Keratinocyte (primary cell): Measurements from ENCODE around the gene SDHAF4. TPM values are rescaled to one million over a fixed set of nuclear protein-coding genes. Genes with fewer than 3 reads are reported as not detected.

ENCODE experiments used
- DNase-seq: peaks from one replicate; pipeline ENCODE4 v3.0.0-alpha.2; 2011; ENCODE audit warnings: low read depth, missing footprints, low spot score
- FAIRE-seq: peaks from 2 replicates; lab custom pipeline; 2011; peaks lifted over from hg19 to GRCh38; lab: Jason Lieb, UNC
- H2AFZ ChIP-seq: 2 replicates; pipeline ENCODE4 v1.6.0; 2012; ENCODE audit warnings: low read length, control low read depth, inconsistent platforms; ENCODE audit not compliant: control insufficient read depth
- H3K27ac ChIP-seq: 2 replicates; pipeline ENCODE4 v1.5.1; 2011; ENCODE audit warnings: low read length; ENCODE audit not compliant: control insufficient read depth, insufficient read depth
- H3K27me3 ChIP-seq: 3 replicates; pipeline ENCODE4 v1.6.0; 2011; ENCODE audit warnings: low read length; ENCODE audit not compliant: control insufficient read depth, insufficient read depth; ENCODE audit errors: extremely low read depth
- H3K36me3 ChIP-seq, 2 experiments: 2 replicates in 1 of 2; 3 replicates in 1 of 2; pipeline ENCODE4 v1.5.1; 2011; ENCODE audit warnings: low read length in 2 of 2, mild to moderate bottlenecking in 1 of 2; ENCODE audit not compliant: control insufficient read depth in 2 of 2, insufficient read depth in 2 of 2; ENCODE audit errors: extremely low read depth in 1 of 2
- H3K4me1 ChIP-seq: 3 replicates; pipeline ENCODE4 v1.5.1; 2011; ENCODE audit warnings: low read length; ENCODE audit not compliant: control insufficient read depth, insufficient read depth; ENCODE audit errors: extremely low read depth
- H3K4me2 ChIP-seq: 3 replicates; pipeline ENCODE4 v1.6.0; 2011; ENCODE audit warnings: low read depth, low read length; ENCODE audit not compliant: control insufficient read depth, insufficient read depth; ENCODE audit errors: extremely low read depth
- H3K4me3 ChIP-seq, 3 experiments: fragments of 200-600 bp in 1 of 3; sonication (generic) in 1 of 3; 2 replicates in 2 of 3; 3 replicates in 1 of 3; pipeline ENCODE4 v1.5.1; 2011 to 2016; ENCODE audit warnings: low read length in 3 of 3, mild to moderate bottlenecking in 3 of 3, control low read depth in 2 of 3, inconsistent platforms in 1 of 3, low read depth in 1 of 3, mixed read lengths in 1 of 3, mixed run types in 1 of 3, moderate library complexity in 1 of 3; ENCODE audit not compliant: control insufficient read depth in 2 of 3, insufficient read depth in 2 of 3; ENCODE audit errors: extremely low read depth in 1 of 3
- H3K79me2 ChIP-seq: 2 replicates; pipeline ENCODE4 v1.6.0; 2012; ENCODE audit warnings: low read length; ENCODE audit not compliant: control insufficient read depth, insufficient read depth
- H3K9ac ChIP-seq: 3 replicates; pipeline ENCODE4 v1.6.0; 2011; ENCODE audit warnings: low read length; ENCODE audit not compliant: control insufficient read depth, insufficient read depth; ENCODE audit errors: extremely low read depth
- H3K9me1 ChIP-seq: 3 replicates; pipeline ENCODE4 v1.6.0; 2011; ENCODE audit warnings: low read length; ENCODE audit not compliant: control insufficient read depth, insufficient read depth; ENCODE audit errors: extremely low read depth
- H3K9me3 ChIP-seq: 2 replicates; pipeline ENCODE4 v1.5.1; 2012; ENCODE audit warnings: low read depth, low read length; ENCODE audit not compliant: control insufficient read depth
- H4K20me1 ChIP-seq: 3 replicates; pipeline ENCODE4 v1.6.0; 2011; ENCODE audit warnings: low read length; ENCODE audit not compliant: control insufficient read depth, insufficient read depth; ENCODE audit errors: extremely low read depth
- CTCF ChIP-seq, 3 experiments: IDR thresholded peaks in 1 of 3; conservative IDR thresholded peaks in 1 of 3; optimal IDR thresholded peaks in 1 of 3; 2 replicates in 2 of 3; 3 replicates in 1 of 3; pipeline versions ENCODE3 to v1.5.1; 2011; ENCODE audit warnings: low read length in 3 of 3, mild to moderate bottlenecking in 3 of 3, moderate library complexity in 2 of 3, control low read depth in 1 of 3, inconsistent platforms in 1 of 3; ENCODE audit not compliant: insufficient read depth in 2 of 3; ENCODE audit errors: extremely low read depth in 1 of 3
- EZH2 ChIP-seq: IDR thresholded peaks from one replicate; pipeline ENCODE4 v1.6.1; 2012; ENCODE audit warnings: inconsistent platforms, mild to moderate bottlenecking, low read length, moderate library complexity
- dilution Hi-C: fragments of 300-500 bp; cut with MboI; formaldehyde crosslinking; loops from one replicate; pipeline ENCODE4 v1.7.0; 2020; ENCODE audit warnings: low sequenced_read_pairs; ENCODE audit not compliant: extremely low pct_ligation_motif_present
- polyA plus RNA-seq, 5 experiments: library from polyadenylated mRNA; depleted of rRNA in 3 of 5; stranded (reverse) in 3 of 5; stranded (forward) in 1 of 5; unstranded in 1 of 5; fragments of >200 nt; gene quantifications; 1 replicate in 1 of 5; 2 replicates in 3 of 5; 3 replicates in 1 of 5; pipeline versions ENCODE4 v1.2.1 to v1.2.3, GENCODE V29; 2011 to 2012; ENCODE audit warnings: missing spikeins in 2 of 5, low read depth in 1 of 5, low replicate concordance in 1 of 5

SDHAF4 gene
- polyA plus RNA-seq, 1 donor (not counting 4 experiments of a cell fraction or from before 2014, with no cell fraction given), result 12.7 TPM

GRCh38 chr6:70586114-70586513 is 19.4 kb downstream of the SDHAF4 start:
- Histone ChIP-seq H3K4me3 (no peak overlapping the region), H2AFZ (no peak overlapping the region), H3K4me2 (no peak overlapping the region), H3K36me3 (peaks cover 0 to 1% of the 10 kb centered on the region in 2 experiments), H3K27me3 (no peaks in the 10 kb centered on the region), H4K20me1 (no peaks in the 10 kb centered on the region), H3K9me1 (no peaks in the 10 kb centered on the region), H3K9me3 (no peaks in the 10 kb centered on the region), H3K79me2 (no peaks in the 10 kb centered on the region), H3K4me1 (no peaks in the 10 kb centered on the region), H3K9ac (no peak overlapping the region), H3K27ac (no peak overlapping the region)
- no peak for FAIRE-seq
- DNase-seq, result no peak
- TF ChIP-seq CTCF (optimal IDR thresholded peaks at IDR 0.05 in 1 of 3, IDR thresholded peaks at IDR 0.05 in 1 of 3, conservative IDR thresholded peaks at IDR 0.05 in 1 of 3; ENCODE audit: extremely low read depth in 1 of 3, insufficient read depth in 2 of 3, low read length in 3 of 3) (no peak), EZH2 (no peak)
- dilution Hi-C loops, result no loop called here

- DNase-seq (no peak), FAIRE-seq (no peak)
- Histone ChIP-seq H3K9me3 (no peaks in the 10 kb centered on the region), H3K36me3 (no peaks in the 10 kb centered on the region), H3K4me1 (no peaks in the 10 kb centered on the region), H3K79me2 (no peaks in the 10 kb centered on the region), H4K20me1 (no peaks in the 10 kb centered on the region), H3K27me3 (no peaks in the 10 kb centered on the region), H3K9ac (no peak overlapping the region), H3K4me3 (no peak overlapping the region), H3K9me1 (no peaks in the 10 kb centered on the region), H3K27ac (no peak overlapping the region), H3K4me2 (no peak overlapping the region), H2AFZ (no peak overlapping the region)
- no peak for TF ChIP-seq EZH2
- no peak for TF ChIP-seq CTCF (optimal IDR thresholded peaks at IDR 0.05 in 1 of 3, IDR thresholded peaks at IDR 0.05 in 1 of 3, conservative IDR thresholded peaks at IDR 0.05 in 1 of 3; ENCODE audit: extremely low read depth in 1 of 3, insufficient read depth in 2 of 3, low read length in 3 of 3)
- dilution Hi-C loops, result no loop called here
Observed at GRCh38 chr6:70590400-70590799, 23.7 kb downstream of the SDHAF4 start.
